Hypothalamus (tissue), 51 donors: ENCODE results near the gene PF4V1.
"Not testable (repeated sequence)": the region's sequence is repeated elsewhere in the genome, so short reads cannot be mapped to it uniquely, and the experiment has no call there.

Experiments
- DNase-seq, 51 donors: peaks; one replicate each; lab custom pipeline; 2025; lab: John Stamatoyannopoulos, UW

Gene PF4V1

DNA sequence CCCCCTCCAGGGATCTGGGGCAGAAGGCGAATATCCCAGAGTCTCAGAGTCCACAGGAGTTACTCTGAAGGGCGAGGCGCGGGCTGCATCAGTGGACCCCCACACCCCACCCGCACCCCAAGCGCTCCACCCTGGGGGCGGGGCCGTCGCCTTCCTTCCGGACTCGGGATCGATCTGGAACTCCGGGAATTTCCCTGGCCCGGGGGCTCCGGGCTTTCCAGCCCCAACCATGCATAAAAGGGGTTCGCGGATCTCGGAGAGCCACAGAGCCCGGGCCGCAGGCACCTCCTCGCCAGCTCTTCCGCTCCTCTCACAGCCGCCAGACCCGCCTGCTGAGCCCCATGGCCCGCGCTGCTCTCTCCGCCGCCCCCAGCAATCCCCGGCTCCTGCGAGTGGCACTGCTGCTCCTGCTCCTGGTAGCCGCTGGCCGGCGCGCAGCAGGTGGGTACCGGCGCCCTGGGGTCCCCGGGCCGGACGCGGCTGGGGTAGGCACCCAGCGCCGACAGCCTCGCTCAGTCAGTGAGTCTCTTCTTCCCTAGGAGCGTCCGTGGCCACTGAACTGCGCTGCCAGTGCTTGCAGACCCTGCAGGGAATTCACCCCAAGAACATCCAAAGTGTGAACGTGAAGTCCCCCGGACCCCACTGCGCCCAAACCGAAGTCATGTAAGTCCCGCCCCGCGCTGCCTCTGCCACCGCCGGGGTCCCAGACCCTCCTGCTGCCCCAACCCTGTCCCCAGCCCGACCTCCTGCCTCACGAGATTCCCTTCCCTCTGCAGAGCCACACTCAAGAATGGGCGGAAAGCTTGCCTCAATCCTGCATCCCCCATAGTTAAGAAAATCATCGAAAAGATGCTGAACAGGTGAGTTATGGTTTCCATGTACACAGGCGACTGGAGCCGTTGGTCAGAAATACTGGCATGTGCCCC lies 16.3 kb downstream of the PF4V1 start, which contains the start of gene CXCL1:
Gene CXCL1 (plus strand): TSS at position 264 of the 926 bp plus-strand sequence. CDS start 78 bp downstream, at position 342.
- no peak for DNase-seq

DNA sequence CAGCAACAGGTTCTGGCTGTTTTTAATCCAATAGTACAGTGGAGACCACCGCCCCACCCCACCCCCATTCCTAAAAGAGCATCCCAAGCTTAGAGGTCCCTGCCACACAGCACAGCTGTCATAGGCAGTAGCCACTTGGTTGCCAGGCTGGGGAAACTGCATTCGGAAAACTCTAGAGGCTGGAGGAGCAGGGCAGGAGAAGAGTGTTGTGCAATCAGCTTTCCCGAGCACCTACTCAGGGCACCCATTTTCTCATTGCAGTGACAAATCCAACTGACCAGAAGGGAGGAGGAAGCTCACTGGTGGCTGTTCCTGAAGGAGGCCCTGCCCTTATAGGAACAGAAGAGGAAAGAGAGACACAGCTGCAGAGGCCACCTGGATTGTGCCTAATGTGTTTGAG lies 17.2 kb downstream of the PF4V1 start:
- no peak for DNase-seq

DNA sequence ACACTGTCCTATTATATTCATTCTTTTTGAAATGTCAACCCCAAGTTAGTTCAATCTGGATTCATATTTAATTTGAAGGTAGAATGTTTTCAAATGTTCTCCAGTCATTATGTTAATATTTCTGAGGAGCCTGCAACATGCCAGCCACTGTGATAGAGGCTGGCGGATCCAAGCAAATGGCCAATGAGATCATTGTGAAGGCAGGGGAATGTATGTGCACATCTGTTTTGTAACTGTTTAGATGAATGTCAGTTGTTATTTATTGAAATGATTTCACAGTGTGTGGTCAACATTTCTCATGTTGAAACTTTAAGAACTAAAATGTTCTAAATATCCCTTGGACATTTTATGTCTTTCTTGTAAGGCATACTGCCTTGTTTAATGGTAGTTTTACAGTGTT lies 17.7 kb downstream of the PF4V1 start:
- DNase-seq, result no peak

DNA sequence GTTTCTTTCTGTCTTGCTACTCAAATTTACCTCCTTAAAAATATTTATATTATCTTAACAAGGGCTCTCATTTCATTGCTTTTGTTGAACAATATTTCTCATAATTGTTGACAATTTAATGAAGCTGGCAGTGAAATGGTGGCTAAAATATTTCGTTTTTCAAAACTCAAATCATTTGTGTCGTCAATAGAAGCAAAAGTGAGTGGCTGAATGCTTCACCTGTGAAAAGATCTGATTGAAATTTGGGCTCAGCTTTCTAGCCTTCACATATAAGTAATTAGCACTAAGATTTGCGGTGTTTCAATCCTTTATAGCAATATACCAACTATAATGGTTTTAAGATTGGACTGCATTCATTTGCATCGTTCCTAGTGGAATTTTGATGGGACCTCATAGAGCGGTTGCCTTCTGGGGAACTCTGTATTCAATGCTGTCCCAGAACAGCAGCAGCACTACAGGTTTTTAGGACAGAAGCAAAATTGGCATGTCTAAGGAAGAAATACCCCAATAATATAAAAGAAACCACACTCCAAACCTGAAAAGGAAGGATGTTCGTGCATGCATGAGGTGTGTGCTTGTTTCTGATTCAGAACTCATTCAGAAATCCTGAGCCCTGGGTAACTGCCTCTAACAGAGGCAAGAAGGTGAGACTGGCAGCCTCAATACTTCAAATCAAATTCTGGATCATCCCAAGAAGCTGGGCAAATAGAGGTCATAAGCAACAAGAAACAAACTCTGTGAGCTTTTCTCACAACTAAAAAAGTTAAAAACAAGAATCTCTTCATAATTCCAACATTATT lies 18.6 kb downstream of the PF4V1 start:
- no peak for DNase-seq

DNA sequence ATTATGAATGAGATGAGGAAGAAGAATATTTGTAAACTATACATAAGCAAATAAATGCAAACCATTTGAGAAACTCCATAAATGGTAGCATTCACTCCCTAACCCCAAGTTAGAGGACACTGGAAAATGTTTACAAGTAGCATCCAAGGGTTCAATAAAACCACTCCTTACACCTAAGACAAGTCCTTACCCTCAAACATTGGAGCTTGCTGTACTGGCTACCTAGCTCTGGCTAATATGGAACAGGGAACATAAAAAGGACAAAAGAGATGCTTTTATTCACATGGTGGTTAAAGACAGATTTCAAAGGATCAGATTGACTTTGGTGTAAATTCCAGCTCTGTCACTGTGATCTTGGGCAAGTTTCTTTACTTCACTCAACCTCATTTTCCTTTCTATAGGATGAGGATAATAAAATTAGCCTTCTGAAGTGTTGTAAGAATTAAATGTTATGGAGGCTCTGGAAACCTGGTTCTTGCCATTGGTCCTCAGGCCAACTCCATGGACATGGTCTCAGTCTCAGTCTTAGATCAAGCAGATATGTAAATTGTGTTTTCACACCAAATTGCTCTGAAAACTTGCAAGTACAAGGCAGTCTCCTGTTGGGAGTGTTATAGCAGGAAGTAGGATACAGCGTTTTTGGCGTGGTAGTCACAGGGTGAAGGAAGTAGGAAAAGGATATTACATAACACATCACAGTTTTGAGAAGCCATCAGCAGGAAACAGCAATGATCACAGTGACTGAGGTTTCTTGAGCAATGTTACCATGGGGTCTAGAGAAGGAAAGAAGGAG lies 19.4 kb downstream of the PF4V1 start:
- DNase-seq, result no peak

DNA sequence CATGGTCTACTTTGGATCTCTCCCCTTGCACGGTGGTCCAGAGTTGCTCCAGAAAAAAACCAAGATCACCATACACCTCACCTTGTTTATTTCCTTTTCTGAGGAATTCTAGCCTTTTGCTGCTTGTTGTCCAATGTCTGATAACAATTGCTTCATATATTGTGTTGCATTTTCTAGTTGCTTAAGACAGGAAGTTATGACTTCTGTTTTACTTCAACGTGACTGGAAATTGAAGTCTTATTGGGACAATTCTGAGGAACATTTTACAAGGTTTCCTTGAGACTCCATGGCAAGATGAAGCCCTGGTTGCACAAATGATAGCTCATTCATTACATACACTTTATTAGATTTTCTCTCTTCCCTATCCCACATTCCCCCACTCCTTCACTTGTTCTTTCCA lies 21.3 kb downstream of the PF4V1 start:
- DNase-seq, result no peak

DNA sequence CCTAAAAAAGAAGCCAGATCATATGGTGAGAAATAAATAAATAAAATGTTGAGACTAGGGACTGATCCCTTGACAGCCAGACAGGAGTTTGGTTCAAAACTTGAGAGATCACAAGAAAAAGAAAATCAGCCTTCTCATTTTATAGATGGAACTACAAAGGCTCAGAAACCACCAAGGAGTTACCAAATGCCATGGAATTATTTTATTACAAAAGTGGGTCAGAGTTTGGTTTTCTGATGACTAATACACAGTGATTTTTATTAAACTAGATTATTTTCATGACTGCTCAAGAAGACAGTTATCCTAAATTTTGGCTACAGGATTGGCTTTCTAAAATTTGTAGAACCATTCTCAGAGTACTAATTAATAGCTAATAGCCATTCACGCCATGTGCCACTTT lies 22.3 kb downstream of the PF4V1 start:
- no peak for DNase-seq

DNA sequence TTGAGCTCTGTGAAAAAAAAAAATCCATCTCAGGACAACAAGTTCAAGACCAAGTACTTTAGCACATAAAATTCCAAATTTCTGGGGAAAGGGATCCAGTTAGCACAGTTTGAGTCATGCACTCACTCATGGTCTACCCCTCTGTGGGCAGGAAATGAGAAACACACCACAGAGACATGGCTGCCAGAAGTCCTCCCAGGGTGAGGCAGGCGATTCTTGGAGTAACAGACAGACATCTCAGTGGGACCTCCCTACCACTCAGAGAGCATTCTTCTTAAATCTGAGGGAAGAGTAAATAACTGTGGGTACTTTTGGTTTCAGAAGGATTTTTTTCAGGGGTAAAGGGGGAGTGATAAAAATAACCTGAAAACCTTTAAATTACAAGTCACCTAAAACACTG lies 30.2 kb downstream of the PF4V1 start:
- DNase-seq, result no peak

DNA sequence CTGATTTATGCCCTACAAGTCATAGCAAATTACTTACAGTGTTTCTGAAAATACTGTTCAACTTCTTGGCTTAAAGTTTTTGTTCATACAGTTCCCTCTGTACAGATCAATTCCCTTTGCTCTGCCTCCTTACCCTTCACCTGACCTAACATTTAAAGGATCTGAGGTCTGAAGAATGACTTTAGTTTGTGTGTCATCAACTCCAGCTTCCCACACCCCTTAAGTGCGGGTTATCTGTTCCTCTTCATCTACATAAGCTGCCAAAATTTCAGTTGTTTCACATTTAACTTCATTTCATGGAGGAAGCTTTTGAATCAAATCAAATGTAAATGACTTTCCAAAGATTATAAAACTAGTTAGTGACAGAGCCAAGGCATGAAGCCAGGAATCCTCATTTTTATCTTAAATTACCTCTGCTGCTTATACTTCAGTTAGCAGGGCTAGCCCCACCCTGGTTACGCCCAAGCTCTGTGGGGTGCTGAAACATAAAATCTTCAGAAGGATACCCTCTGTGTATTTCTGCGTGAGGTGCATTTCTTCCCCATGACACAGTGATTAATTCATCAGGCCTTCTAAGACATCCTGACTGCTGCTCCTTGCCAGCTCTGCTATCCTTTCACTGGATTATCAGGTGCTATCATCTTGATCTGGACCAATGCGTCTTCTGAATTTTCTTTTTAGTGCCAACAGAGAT lies 32.6 kb downstream of the PF4V1 start:
- no peak for DNase-seq

DNA sequence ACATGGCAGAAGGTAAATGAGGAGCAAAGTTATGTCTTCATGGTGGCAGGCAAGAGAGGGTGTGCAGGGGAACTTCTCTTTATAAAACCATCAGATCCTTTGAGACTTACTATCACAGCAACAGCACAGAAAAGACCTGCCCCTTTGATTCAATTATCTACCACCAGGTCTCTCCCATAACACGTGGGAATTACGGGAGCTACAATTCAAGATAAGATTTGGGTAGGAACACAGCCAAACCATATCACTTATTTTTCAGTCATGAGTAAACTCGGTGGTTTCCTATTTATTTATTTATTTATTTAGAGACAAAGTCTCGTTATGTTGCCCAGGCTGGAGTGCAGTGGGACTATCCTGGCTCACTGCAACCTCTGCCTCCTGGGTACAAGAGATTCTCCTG lies 38.2 kb downstream of the PF4V1 start:
- DNase-seq, result no peak

DNA sequence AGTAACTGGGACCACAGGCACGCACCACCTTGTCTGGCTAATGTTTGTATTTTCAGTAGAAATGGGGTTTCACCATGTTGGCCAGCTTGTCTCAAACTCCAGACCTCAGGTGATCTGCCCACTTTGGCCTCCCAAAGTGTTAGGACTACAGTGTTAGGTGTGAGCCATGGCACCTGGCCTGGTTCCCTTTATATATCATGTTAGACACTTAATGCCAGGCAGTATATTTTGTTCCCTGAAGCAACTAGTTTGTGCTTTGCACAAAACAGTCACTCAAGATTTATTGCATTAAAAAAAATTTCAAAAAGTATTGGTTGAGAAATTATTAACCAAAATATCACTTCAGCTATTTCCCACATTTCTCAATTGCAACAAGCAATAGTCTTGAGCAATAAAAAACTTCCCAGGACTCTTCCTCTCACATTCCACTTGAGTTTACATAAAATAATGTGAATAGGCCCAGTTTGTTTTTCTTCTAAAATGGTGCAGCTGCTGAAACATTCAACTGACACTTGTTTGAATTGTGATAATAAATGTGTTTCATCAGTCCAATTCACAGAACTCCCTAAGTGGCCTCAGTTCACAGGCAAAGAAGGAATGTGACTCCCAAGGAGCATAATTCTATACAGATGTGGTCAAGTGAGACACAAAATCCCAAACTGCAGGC lies 38.8 kb downstream of the PF4V1 start:
- DNase-seq, result no peak

DNA sequence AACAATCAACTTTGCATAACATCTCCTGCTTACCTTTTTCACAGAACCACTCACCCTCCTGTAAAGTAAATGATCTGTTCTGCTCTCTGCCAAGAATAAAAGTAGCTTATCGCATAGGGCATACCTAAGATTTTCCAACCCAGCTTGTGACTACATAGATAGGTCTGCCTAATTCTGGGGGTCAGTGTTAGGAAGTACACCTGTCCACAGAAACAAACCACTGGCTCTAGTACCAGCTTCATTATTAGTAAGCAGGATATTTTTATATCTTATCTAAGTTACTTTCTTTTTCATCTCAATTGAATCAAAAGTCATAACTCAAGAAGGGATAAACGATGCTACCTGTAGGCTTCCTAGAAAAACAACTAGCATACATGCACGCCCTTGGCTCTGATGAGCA lies 39.9 kb downstream of the PF4V1 start:
- no peak for DNase-seq

DNA sequence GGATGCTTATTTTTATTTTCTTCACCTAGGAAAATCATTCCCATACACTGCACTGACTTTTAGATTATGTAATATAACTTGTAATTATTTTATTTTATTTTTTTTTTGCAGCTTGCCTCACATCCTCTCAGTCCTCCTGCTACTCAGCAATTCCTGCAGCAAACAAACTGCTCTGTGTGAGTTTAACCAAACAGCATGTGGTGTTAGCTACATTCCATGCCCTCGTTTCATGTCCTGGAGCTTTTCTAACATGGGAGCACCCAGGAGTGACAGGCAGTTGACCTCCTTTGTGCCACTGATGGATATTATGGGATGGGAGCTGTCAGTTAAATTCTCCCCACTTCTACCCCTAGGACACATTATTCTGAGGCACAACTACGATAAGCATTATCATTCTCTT lies 40.9 kb downstream of the PF4V1 start:
- no peak for DNase-seq

DNA sequence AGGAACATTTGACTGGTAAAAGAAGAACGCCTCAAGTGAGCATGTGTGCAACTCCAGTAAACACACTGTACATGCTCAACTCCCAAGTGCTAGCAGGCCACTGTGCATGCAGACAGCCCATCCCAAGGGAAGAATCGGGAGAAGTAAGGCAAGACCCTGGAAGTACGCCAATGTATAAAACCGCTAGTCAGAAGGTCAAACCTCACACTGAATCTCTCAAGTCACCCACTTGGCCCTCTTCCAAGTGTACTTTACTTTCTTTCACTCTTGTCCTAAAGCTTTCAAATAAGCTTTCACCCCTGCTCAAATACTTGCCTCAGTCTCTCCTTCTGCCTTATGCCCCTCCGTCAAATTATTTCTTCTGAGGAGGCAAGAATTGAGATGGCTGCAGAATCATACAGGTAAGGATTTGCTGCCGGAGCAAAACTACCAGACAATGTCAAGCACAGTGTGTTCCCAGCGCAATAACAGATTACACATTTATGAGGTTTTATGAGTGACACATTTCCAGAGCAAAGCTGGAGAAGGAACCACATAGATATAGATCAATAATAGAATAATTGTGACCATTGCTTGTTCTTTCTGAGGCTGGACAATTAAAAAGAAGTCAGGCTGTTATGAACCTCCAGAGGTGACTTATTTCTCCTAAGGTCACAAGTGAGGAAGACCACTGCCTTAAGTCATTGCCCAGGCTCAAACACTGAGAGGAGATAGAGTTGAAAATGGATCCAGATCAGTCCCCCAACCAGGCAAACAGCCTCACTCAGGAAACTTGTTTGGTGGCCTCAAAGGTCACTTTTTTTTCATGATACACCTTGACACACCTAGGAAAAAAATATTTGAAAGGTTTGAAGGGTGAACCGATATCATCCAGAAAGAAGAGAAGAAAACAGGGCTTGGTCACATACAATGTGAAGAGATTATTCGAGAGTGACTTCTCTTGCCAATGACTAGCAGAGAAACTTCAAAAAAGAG lies 42.4 kb downstream of the PF4V1 start:
- no peak for DNase-seq

DNA sequence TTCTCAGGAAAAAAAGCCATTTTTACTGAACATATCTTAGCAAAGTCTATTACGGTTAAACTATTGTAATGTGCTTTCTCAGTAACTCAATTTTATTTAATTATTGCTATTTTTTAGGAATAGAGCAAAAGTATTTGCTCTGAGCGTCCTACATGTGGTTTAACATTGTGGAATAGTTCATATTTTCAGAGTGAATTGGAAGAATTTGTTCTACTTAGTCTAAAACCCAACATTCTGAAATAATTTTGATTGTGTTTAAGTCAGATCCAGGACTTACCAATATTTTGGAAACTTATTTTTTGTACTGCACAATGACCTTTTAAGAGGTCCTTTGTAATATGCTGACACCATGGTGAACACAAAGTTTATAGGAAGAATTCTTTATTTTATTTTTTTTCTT lies 43.3 kb downstream of the PF4V1 start:
- DNase-seq, result no peak

DNA sequence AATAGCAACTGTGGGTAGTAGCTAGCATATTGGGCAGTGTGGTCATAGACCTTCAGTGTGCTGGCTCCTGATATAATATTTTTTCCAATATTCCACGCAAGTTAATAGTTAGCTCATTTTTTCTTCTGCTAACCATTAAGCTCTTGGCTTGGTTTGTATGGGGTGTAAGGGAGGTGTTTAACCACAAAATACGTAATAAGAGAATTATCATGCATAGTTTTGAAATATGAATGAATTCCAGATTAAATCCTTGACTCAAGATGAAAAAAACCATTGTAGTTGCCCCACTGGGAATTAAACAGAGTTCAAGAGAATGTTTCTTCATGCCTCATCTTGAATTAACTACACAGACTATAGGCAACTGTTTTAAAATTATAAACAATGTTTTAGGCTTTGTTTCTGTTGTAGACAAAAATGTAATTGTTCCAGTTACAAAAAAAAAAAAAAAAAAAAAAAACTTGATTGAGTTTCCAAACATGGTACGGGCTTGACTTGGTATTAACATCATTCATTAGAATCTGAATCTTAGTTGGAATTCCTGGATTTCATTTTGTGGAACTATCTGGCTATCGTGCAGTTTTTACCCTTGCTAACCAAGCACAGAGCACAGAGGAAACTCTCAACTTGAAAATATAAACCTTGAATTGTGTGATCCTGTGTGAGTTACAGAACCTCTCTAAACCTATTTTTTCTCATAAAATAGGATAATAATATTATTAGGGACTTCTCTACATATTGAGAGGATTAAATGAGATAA lies 44.5 kb downstream of the PF4V1 start:
- DNase-seq, result no peak

DNA sequence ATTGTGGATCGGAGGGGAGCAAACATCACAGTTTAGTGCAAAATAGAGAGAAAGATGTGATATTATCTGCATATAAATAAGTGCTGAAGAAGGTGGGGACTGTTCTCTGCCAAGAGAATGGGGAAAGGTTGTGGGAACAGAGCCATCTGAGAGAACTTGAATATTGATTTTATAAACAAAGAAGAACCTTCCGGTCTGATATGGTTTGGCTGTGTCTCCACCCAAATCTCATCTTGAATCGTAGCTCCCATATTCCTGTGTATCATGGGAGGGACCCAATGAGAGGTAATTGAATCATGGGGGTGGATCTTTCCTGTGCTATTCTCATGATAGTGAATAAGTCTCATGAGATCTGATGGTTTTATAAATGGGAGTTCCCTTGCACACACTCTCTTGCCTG lies 46.2 kb downstream of the PF4V1 start:
- not testable (repeated sequence) for DNase-seq

DNA sequence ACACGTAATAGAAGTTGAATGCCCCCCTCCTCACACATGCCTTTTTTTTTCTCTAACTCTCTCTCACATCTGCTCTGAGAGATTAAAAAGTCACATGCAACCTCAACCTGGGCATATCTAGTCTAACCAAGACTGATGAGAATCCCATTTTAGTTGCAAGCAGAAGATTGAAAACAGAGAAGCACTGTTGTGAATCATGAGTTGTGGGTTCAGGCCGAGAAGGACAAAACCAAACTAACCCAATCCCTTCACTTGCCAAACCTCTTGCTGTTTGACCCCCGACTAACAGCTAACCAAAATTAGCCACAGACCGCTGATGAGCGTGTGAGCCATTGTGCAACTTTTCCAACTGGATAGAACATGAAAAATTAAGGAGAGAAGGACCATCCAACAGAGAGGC lies 47.9 kb downstream of the PF4V1 start:
- no peak for DNase-seq
